Neural progenitor cell (in vitro differentiated cells): Measurements from ENCODE around the gene FAM90A26.
"Not testable (repeated sequence)": the region's sequence is repeated elsewhere in the genome, so short reads cannot be mapped to it uniquely, and the experiment has no call there.

ENCODE experiments used
- EZH2 ChIP-seq: fragments of 200-600 bp; sonication (generic); IDR thresholded peaks from 2 replicates; pipeline ENCODE4 v1.6.1; 2017; ENCODE audit warnings: antibody characterized with exemption, mild to moderate bottlenecking, moderate library complexity
- TF ChIP-seq, protein P1 (sequence below): fragments of 200-600 bp; sonication (generic); IDR thresholded peaks from 2 replicates; pipeline ENCODE4 v1.5.1; 2017; ENCODE audit warnings: antibody characterized with exemption, mild to moderate bottlenecking

- TF ChIP-seq, protein P1, sequence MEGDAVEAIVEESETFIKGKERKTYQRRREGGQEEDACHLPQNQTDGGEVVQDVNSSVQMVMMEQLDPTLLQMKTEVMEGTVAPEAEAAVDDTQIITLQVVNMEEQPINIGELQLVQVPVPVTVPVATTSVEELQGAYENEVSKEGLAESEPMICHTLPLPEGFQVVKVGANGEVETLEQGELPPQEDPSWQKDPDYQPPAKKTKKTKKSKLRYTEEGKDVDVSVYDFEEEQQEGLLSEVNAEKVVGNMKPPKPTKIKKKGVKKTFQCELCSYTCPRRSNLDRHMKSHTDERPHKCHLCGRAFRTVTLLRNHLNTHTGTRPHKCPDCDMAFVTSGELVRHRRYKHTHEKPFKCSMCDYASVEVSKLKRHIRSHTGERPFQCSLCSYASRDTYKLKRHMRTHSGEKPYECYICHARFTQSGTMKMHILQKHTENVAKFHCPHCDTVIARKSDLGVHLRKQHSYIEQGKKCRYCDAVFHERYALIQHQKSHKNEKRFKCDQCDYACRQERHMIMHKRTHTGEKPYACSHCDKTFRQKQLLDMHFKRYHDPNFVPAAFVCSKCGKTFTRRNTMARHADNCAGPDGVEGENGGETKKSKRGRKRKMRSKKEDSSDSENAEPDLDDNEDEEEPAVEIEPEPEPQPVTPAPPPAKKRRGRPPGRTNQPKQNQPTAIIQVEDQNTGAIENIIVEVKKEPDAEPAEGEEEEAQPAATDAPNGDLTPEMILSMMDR, result not testable (repeated sequence)
- not testable (repeated sequence) for TF ChIP-seq EZH2
These were observed 38.8 kb upstream of the FAM90A26 start for GRCh38 chr4:9131420-9131819.
